Gastrocnemius medialis (tissue), 4 donors: ENCODE results near the gene NRG4. TPM values are rescaled to one million over a fixed set of nuclear protein-coding genes. Genes with fewer than 3 reads are reported as not detected.
"Not testable (repeated sequence)": the region's sequence is repeated elsewhere in the genome, so short reads cannot be mapped to it uniquely, and the experiment has no call there.

Source experiments
- ATAC-seq, 2 donors: fragments of 150-250 bp; one replicate each; pipeline ENCODE4 v1.9.1; 2016
- DNase-seq, 2 donors: peaks; one replicate each; pipeline ENCODE4 v3.0.0-alpha.2; 2019
- H3K27ac ChIP-seq, 4 donors: fragments of 200-600 bp; sonication (generic); 1 replicate in 1 of 4; 2 replicates in 3 of 4; pipeline ENCODE4 v1.5.1; 2016 to 2018; ENCODE audit warnings: mild to moderate bottlenecking in 2 of 4, moderate library complexity in 1 of 4
- H3K27me3 ChIP-seq, 3 donors: fragments of 200-600 bp; sonication (generic) in 2 of 3; 1 replicate in 1 of 3; 2 replicates in 2 of 3; pipeline versions ENCODE4 v1.5.1 to v1.6.0; 2016 to 2019; ENCODE audit warnings: mild to moderate bottlenecking in 1 of 3, moderate library complexity in 1 of 3
- H3K36me3 ChIP-seq, 2 donors: fragments of 200-600 bp; sonication (generic) in 1 of 2; one replicate each; pipeline ENCODE4 v1.5.1; 2017 to 2018
- H3K4me1 ChIP-seq, 2 donors: fragments of 200-600 bp; sonication (generic) in 1 of 2; one replicate each; pipeline ENCODE4 v1.5.1; 2016 to 2017; ENCODE audit warnings: mild to moderate bottlenecking in 2 of 2
- H3K4me3 ChIP-seq, 4 donors: fragments of 200-600 bp; sonication (generic) in 3 of 4; 1 replicate in 1 of 4; 2 replicates in 3 of 4; pipeline ENCODE4 v1.5.1; 2016 to 2019; ENCODE audit warnings: mild to moderate bottlenecking in 2 of 4
- H3K9me3 ChIP-seq, 3 donors: fragments of 200-600 bp; sonication (generic) in 2 of 3; 1 replicate in 1 of 3; 2 replicates in 2 of 3; pipeline ENCODE4 v1.5.1; 2016 to 2019
- CTCF ChIP-seq, 5 experiments: fragments of 450-650 bp in 3 of 5; fragments of 200-600 bp in 2 of 5; sonication (generic) in 2 of 5; IDR thresholded peaks in 4 of 5; conservative IDR thresholded peaks in 1 of 5; 1 replicate in 4 of 5; 2 replicates in 1 of 5; pipeline ENCODE4 v1.5.1; 2016 to 2019; ENCODE audit warnings: antibody characterized with exemption in 5 of 5, mild to moderate bottlenecking in 3 of 5, moderate library complexity in 3 of 5
- POLR2A ChIP-seq, 2 donors: fragments of 450-650 bp; IDR thresholded peaks; one replicate each; pipeline ENCODE4 v1.6.1; 2017; ENCODE audit warnings: antibody characterized with exemption in 2 of 2, mild to moderate bottlenecking in 2 of 2, moderate library complexity in 2 of 2
- in situ Hi-C, 4 donors: fragments of 200-750 bp; cut with MboI; loops; one replicate each; pipeline versions ENCODE4 v1.15.0 to v1.8.0; 2017; ENCODE audit warnings: low sequenced_read_pairs in 4 of 4
- intact Hi-C: fragments of 100-400 bp; cut with DNase I; formaldehyde crosslinking; loops from one replicate; pipeline ENCODE4 v1.15.1; 2023; ENCODE audit warnings: low total_unique reads
- total RNA-seq, 4 donors: library from RNA; depleted of rRNA; stranded (reverse); fragments of >200 nt; gene quantifications; one replicate each; pipeline versions ENCODE4 v1.1.0 to v1.2.3, GENCODE V29; 2016

Gene NRG4
- total RNA-seq, 4 donors from 2014 or later = 2.0 to 9.8 (median 3.4) TPM

- TF ChIP-seq POLR2A (IDR thresholded peaks at IDR 0.05) (no peak), CTCF (IDR thresholded peaks at IDR 0.05 in 4 of 5, conservative IDR thresholded peaks at IDR 0.05 in 1 of 5) (no peak)
- Histone ChIP-seq H3K27me3 (no peaks in the 10 kb centered on the region), H3K4me1 (peaks cover 14 to 26% of the 10 kb centered on the region in 2 donors), H3K9me3 (no peaks in the 10 kb centered on the region), H3K27ac (no peak overlapping the region), H3K4me3 (no peak overlapping the region), H3K36me3 (peaks cover 0 to 10% of the 10 kb centered on the region in 2 donors)
- in situ Hi-C loops = no loop called here
- no peak for DNase-seq
- intact Hi-C loops = no loop called here
- ATAC-seq = no peak
Observed at GRCh38 chr15:75920079-75920478, 92.1 kb downstream of the NRG4 start.

GRCh38 chr15:75918135-75918534, 94.1 kb downstream of the NRG4 start:
- peaks cover 0 to 10% of the 10 kb centered on the region in 2 donors for H3K36me3 ChIP-seq
- intact Hi-C loops (no loop called here), in situ Hi-C loops (no loop called here)
- ATAC-seq (no peak), DNase-seq (no peak)
- no peak for TF ChIP-seq POLR2A (IDR thresholded peaks at IDR 0.05)
- no peak for TF ChIP-seq CTCF (IDR thresholded peaks at IDR 0.05 in 4 of 5, conservative IDR thresholded peaks at IDR 0.05 in 1 of 5)
- H3K9me3 ChIP-seq = no peaks in the 10 kb centered on the region
- no peaks in the 10 kb centered on the region for H3K27me3 ChIP-seq
- no peak overlapping the region for H3K4me3 ChIP-seq
- no peak overlapping the region for H3K27ac ChIP-seq
- H3K4me1 ChIP-seq = peaks cover 9 to 18% of the 10 kb centered on the region in 2 donors

GRCh38 chr15:75916978-75917377, 95.2 kb downstream of the NRG4 start:
- intact Hi-C loops = no loop called here
- DNase-seq (no peak), ATAC-seq (no peak)
- H3K36me3 ChIP-seq = peaks cover 0 to 10% of the 10 kb centered on the region in 2 donors
- no peak overlapping the region for H3K27ac ChIP-seq
- H3K27me3 ChIP-seq = no peaks in the 10 kb centered on the region
- no peak for TF ChIP-seq CTCF (IDR thresholded peaks at IDR 0.05 in 4 of 5, conservative IDR thresholded peaks at IDR 0.05 in 1 of 5)
- no peak for TF ChIP-seq POLR2A (IDR thresholded peaks at IDR 0.05)
- no peak overlapping the region for H3K4me3 ChIP-seq
- no peaks in the 10 kb centered on the region for H3K9me3 ChIP-seq
- peaks cover under 1 to 7% of the 10 kb centered on the region in 2 donors for H3K4me1 ChIP-seq
- in situ Hi-C loops = no loop called here

- in situ Hi-C loops, DNase-seq, H3K36me3 ChIP-seq, H3K4me1 ChIP-seq, intact Hi-C loops, ATAC-seq, H3K4me3 ChIP-seq, H3K9me3 ChIP-seq, H3K27me3 ChIP-seq, H3K27ac ChIP-seq: not testable (repeated sequence)
Observed at GRCh38 chr15:75910355-75910754, 101.9 kb downstream of the NRG4 start.

GRCh38 chr15:75905231-75905630, 107.0 kb downstream of the NRG4 start:
- H3K9me3 ChIP-seq = no peaks in the 10 kb centered on the region
- H3K4me3 ChIP-seq = no peak overlapping the region
- no peaks in the 10 kb centered on the region for H3K27me3 ChIP-seq
- no peak overlapping the region for H3K27ac ChIP-seq
- in situ Hi-C loops = no loop called here
- TF ChIP-seq POLR2A (IDR thresholded peaks at IDR 0.05) (no peak), CTCF (IDR thresholded peaks at IDR 0.05 in 4 of 5, conservative IDR thresholded peaks at IDR 0.05 in 1 of 5) (no peak)
- ATAC-seq (no peak), DNase-seq (no peak)
- H3K36me3 ChIP-seq = peaks cover 0 to 4% of the 10 kb centered on the region in 2 donors
- peaks cover 3 to 13% of the 10 kb centered on the region in 2 donors for H3K4me1 ChIP-seq
- intact Hi-C loops = loop anchor here (10.0 kb wide), 1 partner anchor 90 kb away; no protein-coding TSS in a partner anchor
